H1 (cell line): ENCODE results near the gene TXN2. TPM values are rescaled to one million over a fixed set of nuclear protein-coding genes. Genes with fewer than 3 reads are reported as not detected.

ENCODE experiments used
- CTCF ChIA-PET: fragments of 300-600 bp; sonication (Branson Sonifier 250); formaldehyde crosslinking; loops from one replicate; lab custom pipeline; 2021; ENCODE audit not compliant: partially characterized antibody; lab: Charles Lee
- POLR2A ChIA-PET: fragments of 300-600 bp; sonication (Branson Sonifier 250); formaldehyde crosslinking; loops from one replicate; lab custom pipeline; 2021; ENCODE audit warnings: inconsistent platforms; ENCODE audit not compliant: partially characterized antibody; lab: Charles Lee
- DNase-seq, 2 experiments: peaks; one replicate each; pipeline versions ENCODE4 v3.0.0 to v3.0.0-alpha.2; 2010 to 2022; ENCODE audit warnings: low spot score in 2 of 2, low read depth in 1 of 2, mixed read lengths in 1 of 2
- FAIRE-seq: peaks from 2 replicates; lab custom pipeline; 2011; peaks lifted over from hg19 to GRCh38; lab: Jason Lieb, UNC
- H2AFZ ChIP-seq: 2 replicates; pipeline ENCODE4 v1.8.1; 2012; ENCODE audit warnings: low read length, inconsistent platforms
- H2AK5ac ChIP-seq: 2 replicates; pipeline ENCODE4 v1.6.1; 2013; ENCODE audit warnings: low read depth, low read length
- H2BK120ac ChIP-seq: replicated peaks from 2 replicates; pipeline ENCODE3; 2013; ENCODE audit warnings: low read depth, low read length, inconsistent platforms
- H2BK12ac ChIP-seq: 2 replicates; pipeline ENCODE4 v1.6.1; 2013; ENCODE audit warnings: low read depth, low read length
- H2BK15ac ChIP-seq: 2 replicates; pipeline ENCODE4 v1.6.1; 2013; ENCODE audit warnings: low read length
- H2BK20ac ChIP-seq: 2 replicates; pipeline ENCODE4 v1.6.1; 2013; ENCODE audit warnings: low read length
- H2BK5ac ChIP-seq: 2 replicates; pipeline ENCODE4 v1.6.1; 2013; ENCODE audit warnings: low read depth, low read length
- H3K14ac ChIP-seq: 2 replicates; pipeline ENCODE4 v1.6.1; 2013; ENCODE audit warnings: inconsistent platforms; ENCODE audit not compliant: insufficient read length
- H3K18ac ChIP-seq: 2 replicates; pipeline ENCODE4 v1.6.1; 2013; ENCODE audit warnings: low read length; ENCODE audit errors: extremely low read depth
- H3K23ac ChIP-seq: 2 replicates; pipeline ENCODE4 v1.6.1; 2013; ENCODE audit warnings: inconsistent platforms; ENCODE audit not compliant: insufficient read length
- H3K23me2 ChIP-seq: 2 replicates; pipeline ENCODE4 v1.6.1; 2013; ENCODE audit warnings: low read depth, low read length
- H3K27ac ChIP-seq: 2 replicates; pipeline ENCODE4 v1.6.1; 2011; ENCODE audit warnings: low read depth, low read length, inconsistent platforms
- H3K27me3 ChIP-seq, 4 experiments: replicated peaks in 1 of 4; 1 replicate in 1 of 4; 2 replicates in 3 of 4; pipeline versions ENCODE4 v1.6.1 to v1.8.1; 2011 to 2013; ENCODE audit warnings: low read length in 3 of 4, mild to moderate bottlenecking in 3 of 4, inconsistent platforms in 2 of 4, mixed read lengths in 2 of 4, moderate library complexity in 1 of 4; ENCODE audit not compliant: control insufficient read depth in 3 of 4, insufficient read depth in 3 of 4; ENCODE audit errors: extremely low read depth in 1 of 4
- H3K36me3 ChIP-seq, 4 experiments: 2 replicates each; pipeline versions ENCODE4 v1.6.1 to v1.8.1; 2011 to 2013; ENCODE audit warnings: mild to moderate bottlenecking in 4 of 4, low read length in 3 of 4, moderate library complexity in 2 of 4, control low read depth in 1 of 4, inconsistent platforms in 1 of 4; ENCODE audit not compliant: insufficient read depth in 4 of 4, control insufficient read depth in 2 of 4
- H3K4ac ChIP-seq: replicated peaks from 2 replicates; pipeline ENCODE3; 2013; ENCODE audit warnings: low read length, low read depth, mixed read lengths, inconsistent platforms; ENCODE audit not compliant: insufficient read length
- H3K4me1 ChIP-seq, 4 experiments: replicated peaks in 1 of 4; 1 replicate in 1 of 4; 2 replicates in 3 of 4; pipeline versions ENCODE4 v1.6.1 to v1.8.1; 2011 to 2013; ENCODE audit warnings: low read length in 3 of 4, inconsistent platforms in 2 of 4, mixed read lengths in 1 of 4; ENCODE audit not compliant: insufficient read depth in 4 of 4, control insufficient read depth in 3 of 4
- H3K4me2 ChIP-seq, 2 experiments: 2 replicates each; pipeline versions ENCODE4 v1.6.1 to v1.8.1; 2011 to 2013; ENCODE audit warnings: low read depth in 2 of 2, low read length in 2 of 2, control low read depth in 1 of 2, inconsistent platforms in 1 of 2, mild to moderate bottlenecking in 1 of 2; ENCODE audit not compliant: insufficient read depth in 1 of 2
- H3K4me3 ChIP-seq, 4 experiments: fragments of 200-600, 300-600 bp in 1 of 4; sonication (generic), shearing (Covaris generic), sonication (Bioruptor Twin) in 1 of 4; 2 replicates each; pipeline versions ENCODE4 v1.5.1 to v1.8.1; 2011 to 2016; ENCODE audit warnings: low read length in 4 of 4, low read depth in 3 of 4, control low read depth in 2 of 4, inconsistent platforms in 2 of 4, mild to moderate bottlenecking in 2 of 4, mixed read lengths in 1 of 4, moderate library complexity in 1 of 4; ENCODE audit not compliant: insufficient read depth in 2 of 4; ENCODE audit errors: extremely low read depth in 1 of 4
- H3K56ac ChIP-seq: replicated peaks from 2 replicates; pipeline ENCODE3; 2013; ENCODE audit warnings: low read depth, mild to moderate bottlenecking, mixed read lengths, low read length, inconsistent platforms; ENCODE audit not compliant: insufficient read length
- H3K79me1 ChIP-seq: 2 replicates; pipeline ENCODE4 v1.6.1; 2013; ENCODE audit warnings: low read depth, low read length, control low read depth
- H3K79me2 ChIP-seq, 2 experiments: 2 replicates each; pipeline versions ENCODE4 v1.6.1 to v1.8.1; 2012 to 2013; ENCODE audit warnings: low read length in 2 of 2, mild to moderate bottlenecking in 2 of 2, inconsistent platforms in 1 of 2; ENCODE audit not compliant: insufficient read depth in 2 of 2, control insufficient read depth in 1 of 2
- H3K9ac ChIP-seq, 4 experiments: replicated peaks in 1 of 4; 1 replicate in 1 of 4; 2 replicates in 3 of 4; pipeline versions ENCODE4 v1.6.1 to v1.8.1; 2011 to 2013; ENCODE audit warnings: low read depth in 3 of 4, low read length in 3 of 4, control low read depth in 2 of 4, mild to moderate bottlenecking in 2 of 4, moderate library complexity in 2 of 4, inconsistent platforms in 1 of 4; ENCODE audit errors: extremely low read depth in 1 of 4
- H3K9me3 ChIP-seq, 2 experiments: 2 replicates each; pipeline versions ENCODE4 v1.6.1 to v1.8.1; 2012 to 2013; ENCODE audit warnings: mild to moderate bottlenecking in 2 of 2, moderate library complexity in 2 of 2, control low read depth in 1 of 2, inconsistent platforms in 1 of 2, low read depth in 1 of 2, low read length in 1 of 2, mixed read lengths in 1 of 2; ENCODE audit not compliant: insufficient read depth in 2 of 2
- H4K20me1 ChIP-seq, 2 experiments: replicated peaks in 1 of 2; 2 replicates each; pipeline versions ENCODE3 to v1.8.1; 2011 to 2013; ENCODE audit warnings: inconsistent platforms in 2 of 2, low read length in 2 of 2, mild to moderate bottlenecking in 1 of 2; ENCODE audit not compliant: insufficient read depth in 2 of 2, control insufficient read depth in 1 of 2
- H4K5ac ChIP-seq: 2 replicates; pipeline ENCODE4 v1.6.1; 2013; ENCODE audit warnings: low read length, low read depth, mixed read lengths, inconsistent platforms; ENCODE audit not compliant: insufficient read length
- H4K8ac ChIP-seq: 2 replicates; pipeline ENCODE4 v1.8.0; 2013; ENCODE audit warnings: mild to moderate bottlenecking, moderate library complexity, low read length, inconsistent platforms; ENCODE audit not compliant: insufficient read depth; ENCODE audit errors: extremely low read depth
- H4K91ac ChIP-seq: replicated peaks from 2 replicates; pipeline ENCODE3; 2013; ENCODE audit warnings: low read length, mixed read lengths, inconsistent platforms; ENCODE audit not compliant: insufficient read length
- ATF2 ChIP-seq: IDR thresholded peaks from 2 replicates; pipeline ENCODE4 v1.6.1; 2012; ENCODE audit warnings: low read length, inconsistent platforms
- CBX5 ChIP-seq: fragments of 300-800, 300-1000 bp; sonication (generic); IDR thresholded peaks from 2 replicates; pipeline ENCODE4 v1.7.1; 2016; ENCODE audit warnings: antibody characterized with exemption, low read length, low read depth
- CTBP2 ChIP-seq: IDR thresholded peaks from 2 replicates; pipeline ENCODE4 v1.7.0; 2011; ENCODE audit warnings: borderline replicate concordance, mild to moderate bottlenecking, moderate library complexity, mixed read lengths, low read length; ENCODE audit not compliant: insufficient read depth, insufficient read length
- NANOG ChIP-seq: IDR thresholded peaks from 2 replicates; pipeline ENCODE4 v1.6.1; 2011; ENCODE audit warnings: low read length, low read depth, mild to moderate bottlenecking, inconsistent platforms; ENCODE audit not compliant: insufficient read depth, poor library complexity, severe bottlenecking
- NRF1 ChIP-seq: IDR thresholded peaks from 2 replicates; pipeline ENCODE4 v1.6.1; 2011; ENCODE audit warnings: mild to moderate bottlenecking, low read depth, low read length, improper control_type of control experiment
- PHF8 ChIP-seq: fragments of 200-600 bp; sonication (generic); conservative IDR thresholded peaks from 2 replicates; pipeline ENCODE4 v1.7.1; 2012; ENCODE audit warnings: low read depth, mild to moderate bottlenecking, inconsistent platforms, low read length, moderate library complexity
- SP1 ChIP-seq: IDR thresholded peaks from 2 replicates; pipeline ENCODE4 v1.6.1; 2011; ENCODE audit warnings: low read depth, low read length
- TAF7 ChIP-seq: optimal IDR thresholded peaks from 2 replicates; pipeline ENCODE3; 2011; ENCODE audit warnings: low read depth, mild to moderate bottlenecking, inconsistent platforms, low read length, moderate library complexity, borderline replicate concordance
- WGBS, 2 experiments: shearing (Covaris generic) in 1 of 2; methylation state at CpG; one replicate each; pipeline versions ENCODE4 v1.1.6 to v1.1.7; 2013 to 2015; ENCODE audit warnings: low lambda C conversion rate in 2 of 2, mixed read lengths in 2 of 2, inconsistent platforms in 1 of 2, low coverage in 1 of 2, missing lambda C conversion rate in 1 of 2; ENCODE audit not compliant: insufficient replicate concordance in 2 of 2, insufficient coverage in 1 of 2, insufficient read length in 1 of 2; ENCODE audit errors: extremely low coverage in 1 of 2, missing lambda C conversion rate in 1 of 2; 5-methylcytosine and 5-hydroxymethylcytosine counted together
- polyA plus RNA-seq, 7 experiments: library from polyadenylated mRNA; depleted of rRNA in 3 of 7; stranded (reverse) in 5 of 7; unstranded in 2 of 7; fragments of >200 nt in 5 of 7; fragments of 200-250 nt in 2 of 7; gene quantifications; 1 replicate in 5 of 7; 2 replicates in 1 of 7; 4 replicates in 1 of 7; pipeline versions ENCODE4 v1.2.1 to v1.2.3, GENCODE V29; 2011 to 2013; ENCODE audit warnings: missing spikeins in 2 of 7, mixed read lengths in 2 of 7
- total RNA-seq: library from RNA; stranded (reverse); fragmentation: NEBNext Ultra II Directional; extraction: Animal tissue kit (Norgen Biotek cat#: 25700); gene quantifications from 2 replicates; pipeline ENCODE4 v1.2.1, GENCODE V29; 2021

TXN2 gene
- total and polyA plus RNA-seq, 2 of the 8 experiments (the other 6 are each of a cell fraction or from before 2014, with no cell fraction given), result 47.5 to 116 TPM

- no peaks in the 10 kb centered on the region; a peak in 1 of 8 replicates for H3K36me3 ChIP-seq
- H3K14ac ChIP-seq, result no peak overlapping the region
- no peak overlapping the region for H4K91ac ChIP-seq
- ChIA-PET CTCF (interaction anchor here (1.2 to 1.8 kb wide), 5 partner anchors 20 to 92 kb away, joined by 3 to 7 read pairs (median 3); no protein-coding TSS in a partner anchor), POLR2A (interaction anchor here (1.0 to 6.6 kb wide), 10 partner anchors 9 to 127 kb away, joined by 3 to 32 read pairs (median 6); partner anchors contain the start of genes MYH9 and TXN2)
- no peak overlapping the region for H2BK5ac ChIP-seq
- H3K4me1 ChIP-seq, result peaks cover 7 to 27% (median 12%) of the 10 kb centered on the region in 4 experiments
- H3K18ac ChIP-seq, result no peak overlapping the region
- H3K9me3 ChIP-seq, result no peaks in the 10 kb centered on the region
- no peak overlapping the region for H3K4me2 ChIP-seq
- no peaks in the 10 kb centered on the region for H3K79me2 ChIP-seq
- FAIRE-seq, result no peak
- no peak overlapping the region for H2BK20ac ChIP-seq
- no peak overlapping the region for H3K56ac ChIP-seq
- H4K5ac ChIP-seq, result no peak overlapping the region
- peaks cover 2% of the 10 kb centered on the region; the same call in 1 of the 2 replicates for H3K23me2 ChIP-seq
- H3K23ac ChIP-seq, result no peak overlapping the region
- H3K4ac ChIP-seq, result no peak overlapping the region
- H2BK12ac ChIP-seq, result no peak overlapping the region
- H3K79me1 ChIP-seq, result no peaks in the 10 kb centered on the region
- 82% methylated on average over 10 of the region's 12 CpGs; no CpG with 5 or more reads in 1 of the 2 experiments for WGBS, 2 experiments
- H3K27ac ChIP-seq, result no peak overlapping the region
- H3K4me3 ChIP-seq, result no peak overlapping the region
- no peak overlapping the region for H2AK5ac ChIP-seq
- H4K8ac ChIP-seq, result no peak overlapping the region
- no peak overlapping the region for H2BK120ac ChIP-seq
- no peak for DNase-seq
- H4K20me1 ChIP-seq, result no peaks in the 10 kb centered on the region
- H2AFZ ChIP-seq, result no peak overlapping the region
- no peak overlapping the region for H3K9ac ChIP-seq
- no peak overlapping the region for H2BK15ac ChIP-seq
- no peaks in the 10 kb centered on the region for H3K27me3 ChIP-seq
- TF ChIP-seq ATF2 (no peak), CTBP2 (no peak), NRF1 (no peak), CBX5 (no peak), TAF7 (no peak), PHF8 (no peak), SP1 (no peak), NANOG (no peak)
Measured at GRCh38 chr22:36456464-36456845, 25.0 kb downstream of the TXN2 start.
